ENCODE measurements around the gene DNAH1.

- TF ChIP-seq CTCF (IDR thresholded peaks at IDR 0.05) (no peak), POLR2A (IDR thresholded peaks at IDR 0.05) (no peak)
These were observed 125.1 kb downstream of the DNAH1 start for GRCh38 chr3:52441091-52441771.
